Caco-2 (cell line): Measurements from ENCODE around the gene ZNF622. TPM values are rescaled to one million over a fixed set of nuclear protein-coding genes. Genes with fewer than 3 reads are reported as not detected.

Experiments used
- BruUV-seq: library from RNA; stranded (reverse); fragments of 400-500 nt; replicated peaks from 2 replicates; lab custom pipeline; 2021; lab: Mats Ljungman, UMichigan
- CTCF ChIA-PET: fragments of 300-600 bp; sonication (Branson Sonifier 250); formaldehyde crosslinking; loops from one replicate; lab custom pipeline; 2022; ENCODE audit warnings: antibody characterized with exemption; lab: Charles Lee
- POLR2A ChIA-PET: fragments of 300-600 bp; sonication (Branson Sonifier 250); formaldehyde crosslinking; loops from one replicate; lab custom pipeline; 2022; ENCODE audit warnings: antibody characterized with exemption; lab: Charles Lee
- DNase-seq, 2 experiments: peaks; one replicate each; pipeline versions ENCODE4 v3.0.0 to v3.0.0-alpha.2; 2020 to 2022
- H3K27me3 ChIP-seq: replicated peaks from 2 replicates; pipeline ENCODE4 v1.6.0; 2011; ENCODE audit warnings: low read length; ENCODE audit not compliant: control insufficient read depth, insufficient read depth
- H3K36me3 ChIP-seq: 2 replicates; pipeline ENCODE4 v1.5.1; 2011; ENCODE audit warnings: low read length; ENCODE audit not compliant: control insufficient read depth, insufficient read depth
- H3K4me1 ChIP-seq: fragments of 250-450 bp; sonication (Bioruptor Pico); 2 replicates; pipeline ENCODE4 v1.5.1; 2020; ENCODE audit warnings: mild to moderate bottlenecking
- H3K4me3 ChIP-seq: 2 replicates; pipeline ENCODE4 v1.5.1; 2011; ENCODE audit warnings: low read depth, mild to moderate bottlenecking, control low read depth, low read length
- H3K9me3 ChIP-seq: fragments of 250-450 bp; sonication (Bioruptor Pico); 2 replicates; pipeline ENCODE4 v1.5.1; 2020; ENCODE audit warnings: mild to moderate bottlenecking, moderate library complexity
- H3K27ac Mint-ChIP-seq: one replicate; pipeline ENCODE4 v1.8.0; 2022; ENCODE audit warnings: mixed read lengths; ENCODE audit not compliant: unreplicated experiment
- H3K27me3 Mint-ChIP-seq: one replicate; pipeline ENCODE4 v1.8.0; 2022; ENCODE audit warnings: mixed read lengths; ENCODE audit not compliant: insufficient read depth, unreplicated experiment
- H3K36me3 Mint-ChIP-seq: one replicate; pipeline ENCODE4 v1.8.0; 2022; ENCODE audit warnings: mild to moderate bottlenecking, mixed read lengths; ENCODE audit not compliant: insufficient read depth, unreplicated experiment
- H3K4me1 Mint-ChIP-seq: one replicate; pipeline ENCODE4 v1.8.0; 2022; ENCODE audit warnings: low read depth, mixed read lengths; ENCODE audit not compliant: unreplicated experiment
- H3K4me3 Mint-ChIP-seq: one replicate; pipeline ENCODE4 v1.8.0; 2022; ENCODE audit warnings: mild to moderate bottlenecking, moderate library complexity, mixed read lengths; ENCODE audit not compliant: unreplicated experiment
- H3K9me3 Mint-ChIP-seq: one replicate; pipeline ENCODE4 v1.8.0; 2022; ENCODE audit warnings: mixed read lengths; ENCODE audit not compliant: unreplicated experiment
- intact Hi-C: fragments of 100-400 bp; cut with micrococcal nuclease; formaldehyde crosslinking; loops from one replicate; pipeline ENCODE4 v1.10.0; 2022; ENCODE audit not compliant: unreplicated experiment
- total RNA-seq: library from RNA; stranded (reverse); gene quantifications from 2 replicates; pipeline ENCODE4 v1.2.3, GENCODE V29; 2022
- TF ChIP-seq, protein P1 (sequence below), 2 experiments: fragments of 200-600 bp in 1 of 2; IDR thresholded peaks; 1 replicate in 1 of 2; 2 replicates in 1 of 2; pipeline versions ENCODE4 v1.5.1 to v1.8.0; 2011 to 2022; ENCODE audit warnings: antibody characterized with exemption in 1 of 2, control low read depth in 1 of 2, inconsistent platforms in 1 of 2, low read depth in 1 of 2, low read length in 1 of 2, mild to moderate bottlenecking in 1 of 2, moderate library complexity in 1 of 2; ENCODE audit not compliant: insufficient read depth in 1 of 2, severe bottlenecking in 1 of 2, unreplicated experiment in 1 of 2

Gene ZNF622
- total RNA-seq, 1 experiment from 2014 or later, result 46.0 TPM

DNA sequence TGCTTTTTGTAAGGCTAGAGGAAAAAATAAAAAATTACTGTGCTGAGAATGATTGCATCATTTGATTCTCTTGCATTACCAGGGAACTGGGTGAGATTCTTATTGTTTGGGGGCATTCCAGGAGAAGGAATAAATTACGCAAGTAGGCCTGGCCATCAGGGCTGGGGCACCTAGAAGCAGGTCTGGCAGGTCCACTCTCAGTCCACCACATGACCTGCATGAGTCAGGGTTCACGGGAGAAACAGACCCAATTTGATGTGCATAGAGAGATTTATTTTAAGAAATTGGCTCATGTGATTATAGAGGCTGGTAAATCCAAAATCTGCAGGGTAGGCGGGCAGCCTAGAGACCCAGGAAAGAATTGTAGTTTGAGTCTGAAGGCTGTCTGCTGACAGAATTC is 59.6 kb downstream of the ZNF622 start:
- TF ChIP-seq, protein P1, sequence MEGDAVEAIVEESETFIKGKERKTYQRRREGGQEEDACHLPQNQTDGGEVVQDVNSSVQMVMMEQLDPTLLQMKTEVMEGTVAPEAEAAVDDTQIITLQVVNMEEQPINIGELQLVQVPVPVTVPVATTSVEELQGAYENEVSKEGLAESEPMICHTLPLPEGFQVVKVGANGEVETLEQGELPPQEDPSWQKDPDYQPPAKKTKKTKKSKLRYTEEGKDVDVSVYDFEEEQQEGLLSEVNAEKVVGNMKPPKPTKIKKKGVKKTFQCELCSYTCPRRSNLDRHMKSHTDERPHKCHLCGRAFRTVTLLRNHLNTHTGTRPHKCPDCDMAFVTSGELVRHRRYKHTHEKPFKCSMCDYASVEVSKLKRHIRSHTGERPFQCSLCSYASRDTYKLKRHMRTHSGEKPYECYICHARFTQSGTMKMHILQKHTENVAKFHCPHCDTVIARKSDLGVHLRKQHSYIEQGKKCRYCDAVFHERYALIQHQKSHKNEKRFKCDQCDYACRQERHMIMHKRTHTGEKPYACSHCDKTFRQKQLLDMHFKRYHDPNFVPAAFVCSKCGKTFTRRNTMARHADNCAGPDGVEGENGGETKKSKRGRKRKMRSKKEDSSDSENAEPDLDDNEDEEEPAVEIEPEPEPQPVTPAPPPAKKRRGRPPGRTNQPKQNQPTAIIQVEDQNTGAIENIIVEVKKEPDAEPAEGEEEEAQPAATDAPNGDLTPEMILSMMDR (IDR thresholded peaks at IDR 0.05; ENCODE audit: insufficient read depth in 1 of 2, low read depth in 1 of 2, low read length in 1 of 2, severe bottlenecking in 1 of 2, unreplicated experiment in 1 of 2), result no peak
- no peak overlapping the region for H3K4me3 Mint-ChIP-seq
- H3K9me3 Mint-ChIP-seq, result no peaks in the 10 kb centered on the region
- no peaks in the 10 kb centered on the region for H3K36me3 ChIP-seq
- BruUV-seq, result no TSS peak
- intact Hi-C loops, result no loop called here
- no peaks in the 10 kb centered on the region for H3K4me1 ChIP-seq
- H3K27ac Mint-ChIP-seq, result no peak overlapping the region
- H3K27me3 ChIP-seq, result no peaks in the 10 kb centered on the region
- H3K4me3 ChIP-seq, result no peak overlapping the region
- ChIA-PET CTCF (no interaction called here), POLR2A (no interaction called here)
- H3K9me3 ChIP-seq, result no peaks in the 10 kb centered on the region
- peaks cover 6% of the 10 kb centered on the region for H3K27me3 Mint-ChIP-seq
- H3K36me3 Mint-ChIP-seq, result no peaks in the 10 kb centered on the region
- H3K4me1 Mint-ChIP-seq, result no peaks in the 10 kb centered on the region
- no peak for DNase-seq

Other genes starting within 250 kb of the ZNF622 start
- 14.1 and 15.1 TPM in 2 replicates for gene RETREG1, start 151.2 kb upstream of the ZNF622 start, total RNA-seq